Common myeloid progenitor, CD34-positive (primary cell): ENCODE results near the gene MYO1D.
A peak's percentile ranks its signal among the peaks of the same experiment; 100 is the strongest.

Source experiments
- CTCF ChIA-PET: fragments of 350-600 bp; sonication (Branson Sonifier 250); formaldehyde crosslinking; loops from one replicate; lab custom pipeline; 2021; ENCODE audit warnings: antibody characterized with exemption; lab: Charles Lee
- POLR2A ChIA-PET: fragments of 350-600 bp; sonication (Branson Sonifier 250); formaldehyde crosslinking; loops from one replicate; lab custom pipeline; 2021; ENCODE audit warnings: antibody characterized with exemption; lab: Charles Lee
- DNase-seq, 3 donors: peaks; one replicate each; pipeline versions ENCODE4 v3.0.0 to v3.0.0-alpha.2; 2013
- H3K27ac ChIP-seq, 2 experiments: 1 replicate in 1 of 2; 2 replicates in 1 of 2; pipeline ENCODE4 v1.7.0; 2013; ENCODE audit warnings: inconsistent platforms in 2 of 2, low read length in 2 of 2, mild to moderate bottlenecking in 2 of 2, low read depth in 1 of 2, moderate library complexity in 1 of 2; ENCODE audit not compliant: severe bottlenecking in 2 of 2, insufficient read depth in 1 of 2, poor library complexity in 1 of 2
- H3K27me3 ChIP-seq, 5 experiments: replicated peaks in 2 of 5; 1 replicate in 3 of 5; 2 replicates in 2 of 5; pipeline versions ENCODE4 v1.6.1 to v1.7.0; 2013; ENCODE audit warnings: low read length in 4 of 5, mild to moderate bottlenecking in 2 of 5, moderate library complexity in 2 of 5, inconsistent platforms in 1 of 5; ENCODE audit not compliant: insufficient read depth in 5 of 5, control insufficient read depth in 4 of 5
- H3K36me3 ChIP-seq, 4 experiments: 1 replicate in 2 of 4; 2 replicates in 2 of 4; pipeline versions ENCODE4 v1.6.1 to v1.7.0; 2013; ENCODE audit warnings: low read length in 3 of 4, control low read depth in 1 of 4, mild to moderate bottlenecking in 1 of 4; ENCODE audit not compliant: control insufficient read depth in 4 of 4, insufficient read depth in 4 of 4
- H3K4me1 ChIP-seq, 4 experiments: 1 replicate in 3 of 4; 2 replicates in 1 of 4; pipeline versions ENCODE4 v1.6.1 to v1.7.1; 2013; ENCODE audit warnings: low read length in 3 of 4, mild to moderate bottlenecking in 3 of 4, control low read depth in 1 of 4, inconsistent platforms in 1 of 4, moderate library complexity in 1 of 4; ENCODE audit not compliant: control insufficient read depth in 4 of 4, insufficient read depth in 4 of 4; ENCODE audit errors: control extremely low read depth in 1 of 4
- H3K4me3 ChIP-seq, 7 experiments: 1 replicate in 4 of 7; 2 replicates in 3 of 7; pipeline versions ENCODE4 v1.5.1 to v1.7.0; 2013; ENCODE audit warnings: mild to moderate bottlenecking in 7 of 7, low read length in 6 of 7, moderate library complexity in 6 of 7, inconsistent platforms in 2 of 7, low read depth in 2 of 7, control low read depth in 1 of 7; ENCODE audit not compliant: insufficient read depth in 4 of 7, control insufficient read depth in 1 of 7; ENCODE audit errors: extremely low read depth in 1 of 7
- H3K9me3 ChIP-seq, 5 experiments: 1 replicate in 4 of 5; 2 replicates in 1 of 5; pipeline versions ENCODE4 v1.6.1 to v1.7.1; 2013; ENCODE audit warnings: low read length in 4 of 5, mild to moderate bottlenecking in 2 of 5, inconsistent platforms in 1 of 5, low read depth in 1 of 5, moderate library complexity in 1 of 5; ENCODE audit not compliant: control insufficient read depth in 4 of 5, insufficient read depth in 2 of 5; ENCODE audit errors: control extremely low read depth in 1 of 5
- WGBS: methylation state at CpG from one replicate; pipeline ENCODE4 v1.1.5; 2013; ENCODE audit not compliant: insufficient coverage; 5-methylcytosine and 5-hydroxymethylcytosine counted together

The MYO1D gene

GRCh38 chr17:32588135-32588534, 288.8 kb downstream of the MYO1D start:
- WGBS: 100% methylated on average over 3 of the region's 3 CpGs
- Histone ChIP-seq H3K27me3 (no peaks in the 10 kb centered on the region), H3K4me3 (no peak overlapping the region), H3K4me1 (no peaks in the 10 kb centered on the region), H3K27ac (no peak overlapping the region), H3K9me3 (peaks cover 0 to 3% (median under 1%) of the 10 kb centered on the region in 5 experiments), H3K36me3 (no peaks in the 10 kb centered on the region)
- POLR2A ChIA-PET: no interaction called here
- DNase-seq: no peak
- CTCF ChIA-PET: interaction anchor here (0.9 kb wide), 1 partner anchor 23 kb away, joined by 4 read pairs; no protein-coding TSS in a partner anchor

GRCh38 chr17:32586666-32587065, 290.3 kb downstream of the MYO1D start:
- Histone ChIP-seq H3K4me3 (no peak overlapping the region), H3K27me3 (no peaks in the 10 kb centered on the region), H3K4me1 (no peaks in the 10 kb centered on the region), H3K9me3 (peaks cover 2 to 12% (median 3%) of the 10 kb centered on the region in 5 experiments), H3K36me3 (no peaks in the 10 kb centered on the region), H3K27ac (no peak overlapping the region)
- ChIA-PET CTCF (no interaction called here), POLR2A (no interaction called here)
- WGBS: no CpG with 5 or more reads among the region's 2 CpGs
- no peak for DNase-seq

GRCh38 chr17:32584792-32585191, 292.1 kb downstream of the MYO1D start:
- no CpG with 5 or more reads among the region's 1 CpG for WGBS
- POLR2A ChIA-PET: no interaction called here
- CTCF ChIA-PET: interaction anchor here (0.6 to 1.5 kb wide), 2 partner anchors 12 to 108 kb away, joined by 3 read pairs; no protein-coding TSS in a partner anchor
- DNase-seq: no peak
- Histone ChIP-seq H3K36me3 (no peaks in the 10 kb centered on the region), H3K4me1 (no peaks in the 10 kb centered on the region), H3K4me3 (no peak overlapping the region), H3K27ac (no peak overlapping the region), H3K27me3 (no peaks in the 10 kb centered on the region), H3K9me3 (peaks cover 2 to 21% (median 3%) of the 10 kb centered on the region in 5 experiments)

GRCh38 chr17:32583053-32583452, 293.9 kb downstream of the MYO1D start:
- Histone ChIP-seq H3K4me1 (no peaks in the 10 kb centered on the region), H3K27ac (no peak overlapping the region), H3K9me3 (peaks cover 2 to 21% (median 3%) of the 10 kb centered on the region in 5 experiments), H3K4me3 (no peak overlapping the region), H3K36me3 (no peaks in the 10 kb centered on the region), H3K27me3 (no peaks in the 10 kb centered on the region)
- no peak for DNase-seq
- POLR2A ChIA-PET: no interaction called here
- CTCF ChIA-PET: no interaction called here
- no CpG with 5 or more reads among the region's 1 CpG for WGBS

DNA sequence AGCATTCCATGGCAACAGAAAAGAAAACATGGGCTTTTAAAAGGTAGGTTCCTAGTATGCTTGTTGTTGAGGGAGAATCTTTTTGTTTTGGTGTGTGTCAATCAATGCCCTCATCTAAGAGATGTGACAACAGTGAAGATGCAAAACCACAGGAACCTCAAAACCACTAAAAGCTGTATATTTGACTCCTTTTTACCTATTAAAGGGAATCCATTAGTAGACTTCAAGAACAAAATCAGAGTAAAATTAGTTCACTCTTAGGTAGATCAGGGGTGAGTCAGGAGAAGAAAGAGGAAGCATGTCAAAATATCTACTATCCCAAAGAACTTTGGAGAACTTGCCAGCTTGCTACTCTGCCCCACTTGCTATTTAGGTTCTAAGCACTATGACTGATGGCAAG, 301.1 kb downstream of the MYO1D start:
- CTCF ChIA-PET: interaction anchor here (0.6 kb wide), 2 partner anchors 11 to 71 kb away, joined by 3 to 4 read pairs; no protein-coding TSS in a partner anchor
- no peak overlapping the region for H3K27ac ChIP-seq
- no peak overlapping the region for H3K4me3 ChIP-seq
- no peaks in the 10 kb centered on the region for H3K27me3 ChIP-seq
- peak in 2 of 3 donors; percentile 28 to 39 for DNase-seq
- H3K4me1 ChIP-seq: no peaks in the 10 kb centered on the region
- no peaks in the 10 kb centered on the region for H3K36me3 ChIP-seq
- POLR2A ChIA-PET: no interaction called here
- peaks cover 0 to 4% (median 0%) of the 10 kb centered on the region in 5 experiments for H3K9me3 ChIP-seq

- no CpG with 5 or more reads among the region's 2 CpGs for WGBS
- H3K27me3 ChIP-seq: no peaks in the 10 kb centered on the region
- H3K4me1 ChIP-seq: peaks cover 0 to 10% (median 1%) of the 10 kb centered on the region in 4 experiments
- H3K4me3 ChIP-seq: no peak overlapping the region
- no peak overlapping the region for H3K27ac ChIP-seq
- no peaks in the 10 kb centered on the region for H3K9me3 ChIP-seq
- H3K36me3 ChIP-seq: no peaks in the 10 kb centered on the region
- no peak for DNase-seq
- CTCF ChIA-PET: no interaction called here
- POLR2A ChIA-PET: no interaction called here
Measured at GRCh38 chr17:32570081-32570396, 306.9 kb downstream of the MYO1D start.

DNA sequence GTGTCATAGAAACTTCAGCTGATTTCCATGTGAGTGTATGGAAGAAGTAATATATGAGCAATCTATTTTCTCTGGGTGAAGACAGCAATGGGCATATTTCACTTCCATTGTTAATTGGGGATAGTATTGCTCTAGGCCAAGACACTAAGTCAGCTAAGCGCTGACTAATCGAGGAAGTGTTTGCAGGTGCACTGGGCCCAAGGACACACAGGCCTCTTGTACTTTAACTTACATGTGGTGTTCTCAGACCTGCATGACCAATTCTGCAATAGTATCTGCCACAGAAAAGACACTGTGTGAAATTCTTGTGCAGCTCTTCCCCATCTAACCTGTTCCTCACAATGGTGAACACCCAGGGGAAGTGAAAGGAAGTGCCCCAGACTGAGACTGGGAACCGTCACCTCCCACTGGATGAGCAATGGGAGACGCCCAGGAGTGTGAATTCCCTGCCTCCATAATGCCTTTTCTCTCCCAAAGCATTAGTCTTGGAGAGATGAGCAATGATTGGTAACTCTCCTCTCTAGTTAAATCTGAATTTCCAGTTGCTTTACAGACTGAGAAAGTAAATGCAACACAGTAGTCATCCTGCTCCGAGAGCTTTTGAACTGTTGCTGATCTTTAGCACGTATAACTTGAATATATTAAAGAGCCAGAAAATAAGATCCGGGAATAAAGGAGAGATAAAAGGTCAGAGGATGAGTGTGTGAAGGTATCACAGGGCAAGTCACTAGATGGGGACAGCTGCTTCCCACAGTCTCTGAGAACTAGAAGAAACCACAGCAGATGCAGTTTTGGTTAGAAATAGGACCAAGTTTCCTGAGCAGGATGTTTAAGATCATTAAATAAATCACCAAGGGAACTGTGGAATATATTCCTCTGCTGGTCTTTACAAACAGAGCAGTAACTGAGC, 307.5 kb downstream of the MYO1D start:
- Histone ChIP-seq H3K4me1 (peaks cover 0 to 10% (median 1%) of the 10 kb centered on the region in 4 experiments), H3K27ac (no peak overlapping the region), H3K36me3 (no peaks in the 10 kb centered on the region), H3K9me3 (no peaks in the 10 kb centered on the region), H3K27me3 (no peaks in the 10 kb centered on the region), H3K4me3 (no peak overlapping the region)
- POLR2A ChIA-PET: no interaction called here
- CTCF ChIA-PET: no interaction called here
- peak in 2 of 3 donors; percentile 24 to 53 for DNase-seq
- WGBS: 91% methylated on average over 7 of the region's 7 CpGs
